ENCODE data around the gene LRRC32. TPM values are rescaled to one million over a fixed set of nuclear protein-coding genes. Genes with fewer than 3 reads are reported as not detected.

LRRC32 gene
- polyA plus RNA-seq, 1 donor from 2014 or later = not detected

DNA sequence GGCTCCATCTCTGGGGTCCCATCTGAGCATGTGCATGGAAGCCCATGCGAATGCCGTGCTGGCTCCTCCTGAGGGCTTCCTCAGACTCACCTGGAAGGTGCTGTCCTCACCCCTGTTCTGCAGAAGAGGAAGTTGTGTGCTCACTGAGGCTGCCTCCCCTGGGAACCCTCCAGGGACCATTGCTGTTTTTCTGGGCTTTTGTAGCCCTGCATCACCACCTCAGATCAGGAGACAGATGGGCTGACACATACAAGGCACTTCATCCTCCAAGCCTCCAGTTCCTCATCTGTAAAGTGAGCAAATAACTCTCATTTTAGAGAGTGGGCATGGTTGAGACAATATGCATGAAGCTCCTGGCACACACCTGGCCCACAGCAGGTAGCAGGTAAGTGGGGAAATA lies 12.1 kb upstream of the LRRC32 start:
- H3K27ac ChIP-seq (ENCODE audit: low read length) = no peak overlapping the region
- no peaks in the 10 kb centered on the region for H3K36me3 ChIP-seq (ENCODE audit: insufficient read depth, low read length)
- no peak overlapping the region for H2AFZ ChIP-seq (ENCODE audit: low read depth, low read length)
- TF ChIP-seq, protein P1, sequence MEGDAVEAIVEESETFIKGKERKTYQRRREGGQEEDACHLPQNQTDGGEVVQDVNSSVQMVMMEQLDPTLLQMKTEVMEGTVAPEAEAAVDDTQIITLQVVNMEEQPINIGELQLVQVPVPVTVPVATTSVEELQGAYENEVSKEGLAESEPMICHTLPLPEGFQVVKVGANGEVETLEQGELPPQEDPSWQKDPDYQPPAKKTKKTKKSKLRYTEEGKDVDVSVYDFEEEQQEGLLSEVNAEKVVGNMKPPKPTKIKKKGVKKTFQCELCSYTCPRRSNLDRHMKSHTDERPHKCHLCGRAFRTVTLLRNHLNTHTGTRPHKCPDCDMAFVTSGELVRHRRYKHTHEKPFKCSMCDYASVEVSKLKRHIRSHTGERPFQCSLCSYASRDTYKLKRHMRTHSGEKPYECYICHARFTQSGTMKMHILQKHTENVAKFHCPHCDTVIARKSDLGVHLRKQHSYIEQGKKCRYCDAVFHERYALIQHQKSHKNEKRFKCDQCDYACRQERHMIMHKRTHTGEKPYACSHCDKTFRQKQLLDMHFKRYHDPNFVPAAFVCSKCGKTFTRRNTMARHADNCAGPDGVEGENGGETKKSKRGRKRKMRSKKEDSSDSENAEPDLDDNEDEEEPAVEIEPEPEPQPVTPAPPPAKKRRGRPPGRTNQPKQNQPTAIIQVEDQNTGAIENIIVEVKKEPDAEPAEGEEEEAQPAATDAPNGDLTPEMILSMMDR (IDR thresholded peaks at IDR 0.05; ENCODE audit: poor library complexity, severe bottlenecking) = no peak
- TF ChIP-seq SMC3 (conservative IDR thresholded peaks at IDR 0.05; ENCODE audit: poor library complexity) (no peak), EP300 (conservative IDR thresholded peaks at IDR 0.05; ENCODE audit: poor library complexity, severe bottlenecking) (no peak), TAF1 (IDR thresholded peaks at IDR 0.05; ENCODE audit: low read depth) (no peak), EZH2 (IDR thresholded peaks at IDR 0.05; ENCODE audit: borderline replicate concordance, insufficient read depth, low read length, poor library complexity, severe bottlenecking) (no peak), RAD21 (conservative IDR thresholded peaks at IDR 0.05) (no peak), MXI1 (conservative IDR thresholded peaks at IDR 0.05; ENCODE audit: poor library complexity, severe bottlenecking) (no peak), POLR2AphosphoS5 (IDR thresholded peaks at IDR 0.05) (no peak)
- TF ChIP-seq, protein P2, sequence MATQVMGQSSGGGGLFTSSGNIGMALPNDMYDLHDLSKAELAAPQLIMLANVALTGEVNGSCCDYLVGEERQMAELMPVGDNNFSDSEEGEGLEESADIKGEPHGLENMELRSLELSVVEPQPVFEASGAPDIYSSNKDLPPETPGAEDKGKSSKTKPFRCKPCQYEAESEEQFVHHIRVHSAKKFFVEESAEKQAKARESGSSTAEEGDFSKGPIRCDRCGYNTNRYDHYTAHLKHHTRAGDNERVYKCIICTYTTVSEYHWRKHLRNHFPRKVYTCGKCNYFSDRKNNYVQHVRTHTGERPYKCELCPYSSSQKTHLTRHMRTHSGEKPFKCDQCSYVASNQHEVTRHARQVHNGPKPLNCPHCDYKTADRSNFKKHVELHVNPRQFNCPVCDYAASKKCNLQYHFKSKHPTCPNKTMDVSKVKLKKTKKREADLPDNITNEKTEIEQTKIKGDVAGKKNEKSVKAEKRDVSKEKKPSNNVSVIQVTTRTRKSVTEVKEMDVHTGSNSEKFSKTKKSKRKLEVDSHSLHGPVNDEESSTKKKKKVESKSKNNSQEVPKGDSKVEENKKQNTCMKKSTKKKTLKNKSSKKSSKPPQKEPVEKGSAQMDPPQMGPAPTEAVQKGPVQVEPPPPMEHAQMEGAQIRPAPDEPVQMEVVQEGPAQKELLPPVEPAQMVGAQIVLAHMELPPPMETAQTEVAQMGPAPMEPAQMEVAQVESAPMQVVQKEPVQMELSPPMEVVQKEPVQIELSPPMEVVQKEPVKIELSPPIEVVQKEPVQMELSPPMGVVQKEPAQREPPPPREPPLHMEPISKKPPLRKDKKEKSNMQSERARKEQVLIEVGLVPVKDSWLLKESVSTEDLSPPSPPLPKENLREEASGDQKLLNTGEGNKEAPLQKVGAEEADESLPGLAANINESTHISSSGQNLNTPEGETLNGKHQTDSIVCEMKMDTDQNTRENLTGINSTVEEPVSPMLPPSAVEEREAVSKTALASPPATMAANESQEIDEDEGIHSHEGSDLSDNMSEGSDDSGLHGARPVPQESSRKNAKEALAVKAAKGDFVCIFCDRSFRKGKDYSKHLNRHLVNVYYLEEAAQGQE (IDR thresholded peaks at IDR 0.05; ENCODE audit: borderline replicate concordance) = no peak
- H3K9me3 ChIP-seq (ENCODE audit: low read length) = no peaks in the 10 kb centered on the region
- no peak overlapping the region for H3K4me2 ChIP-seq (ENCODE audit: low read length)
- no peak overlapping the region for H3K4me3 ChIP-seq (ENCODE audit: low read length)
- no peaks in the 10 kb centered on the region for H3K9me2 ChIP-seq (ENCODE audit: insufficient read depth, low read length)
- no peaks in the 10 kb centered on the region for H3F3A ChIP-seq (ENCODE audit: insufficient read depth, low read length, poor library complexity, severe bottlenecking)
- no peaks in the 10 kb centered on the region for H3K79me2 ChIP-seq (replicated peaks; ENCODE audit: insufficient read depth, low read length)
- H3K27me3 ChIP-seq (ENCODE audit: insufficient read depth, low read depth, low read length) = no peaks in the 10 kb centered on the region
- no peak overlapping the region for H3K9ac ChIP-seq (ENCODE audit: low read length)
- no peaks in the 10 kb centered on the region for H4K20me1 ChIP-seq (ENCODE audit: insufficient read depth)

DNA sequence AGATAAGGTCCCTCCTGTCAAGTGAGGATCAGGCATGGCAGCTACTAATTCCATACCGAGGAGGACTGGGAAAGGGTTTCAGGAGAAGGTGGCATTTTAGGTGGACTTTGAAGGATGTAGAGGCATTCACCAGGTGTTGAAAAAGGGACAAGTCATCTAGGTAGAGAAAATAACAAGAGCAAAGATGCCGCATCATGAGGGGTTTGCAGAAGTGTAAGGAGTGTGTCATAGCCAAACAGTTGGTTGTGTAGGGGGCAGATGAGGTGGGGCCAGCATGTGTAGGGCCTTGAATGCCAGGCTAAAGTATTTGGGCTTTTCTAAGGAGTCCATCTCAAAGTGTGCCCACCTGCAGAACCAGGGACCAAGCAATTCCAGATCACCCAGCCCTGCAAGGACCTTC lies 11.6 kb upstream of the LRRC32 start:
- H3K9me2 ChIP-seq (ENCODE audit: insufficient read depth, low read length) = no peaks in the 10 kb centered on the region
- H3K4me2 ChIP-seq (ENCODE audit: low read length) = no peak overlapping the region
- no peak overlapping the region for H3K27ac ChIP-seq (ENCODE audit: low read length)
- no peak overlapping the region for H2AFZ ChIP-seq (ENCODE audit: low read depth, low read length)
- H3K79me2 ChIP-seq (replicated peaks; ENCODE audit: insufficient read depth, low read length) = no peaks in the 10 kb centered on the region
- no peaks in the 10 kb centered on the region for H3K36me3 ChIP-seq (ENCODE audit: insufficient read depth, low read length)
- no peaks in the 10 kb centered on the region for H4K20me1 ChIP-seq (ENCODE audit: insufficient read depth)
- H3K4me3 ChIP-seq (ENCODE audit: low read length) = no peak overlapping the region
- no peak overlapping the region for H3K9ac ChIP-seq (ENCODE audit: low read length)
- H3F3A ChIP-seq (ENCODE audit: insufficient read depth, low read length, poor library complexity, severe bottlenecking) = no peaks in the 10 kb centered on the region
- TF ChIP-seq RAD21 (conservative IDR thresholded peaks at IDR 0.05) = no peak
- no peak for TF ChIP-seq POLR2AphosphoS5 (IDR thresholded peaks at IDR 0.05)
- TF ChIP-seq, protein P1 (IDR thresholded peaks at IDR 0.05; ENCODE audit: poor library complexity, severe bottlenecking) = no peak
- TF ChIP-seq TAF1 (IDR thresholded peaks at IDR 0.05; ENCODE audit: low read depth) = no peak
- TF ChIP-seq SMC3 (conservative IDR thresholded peaks at IDR 0.05; ENCODE audit: poor library complexity) = no peak
- no peak for TF ChIP-seq EP300 (conservative IDR thresholded peaks at IDR 0.05; ENCODE audit: poor library complexity, severe bottlenecking)
- TF ChIP-seq EZH2 (IDR thresholded peaks at IDR 0.05; ENCODE audit: borderline replicate concordance, insufficient read depth, low read length, poor library complexity, severe bottlenecking) = no peak
- TF ChIP-seq MXI1 (conservative IDR thresholded peaks at IDR 0.05; ENCODE audit: poor library complexity, severe bottlenecking) = no peak
- TF ChIP-seq, protein P2 (IDR thresholded peaks at IDR 0.05; ENCODE audit: borderline replicate concordance) = no peak
- H3K27me3 ChIP-seq (ENCODE audit: insufficient read depth, low read depth, low read length) = no peaks in the 10 kb centered on the region
- H3K9me3 ChIP-seq (ENCODE audit: low read length) = no peaks in the 10 kb centered on the region

Data from neural cell (in vitro differentiated cells).